Kidney (tissue), 14 donors: ENCODE results near the gene ZNF197. TPM values are rescaled to one million over a fixed set of nuclear protein-coding genes. Genes with fewer than 3 reads are reported as not detected.
"Not testable (repeated sequence)": the region's sequence is repeated elsewhere in the genome, so short reads cannot be mapped to it uniquely, and the experiment has no call there.

Experiments used
- DNase-seq, 5 donors: peaks; one replicate each; pipeline ENCODE4 v3.0.0-alpha.2; 2013 to 2020
- FAIRE-seq: peaks from 2 replicates; lab custom pipeline; 2012; peaks lifted over from hg19 to GRCh38; lab: Jason Lieb, UNC
- H3K27ac ChIP-seq, 2 donors: one replicate each; pipeline ENCODE4 v1.7.0; 2013; ENCODE audit warnings: low read depth in 2 of 2, low read length in 2 of 2, inconsistent platforms in 1 of 2
- H3K27me3 ChIP-seq: one replicate; pipeline ENCODE4 v1.7.1; 2013; ENCODE audit warnings: low read length, inconsistent platforms; ENCODE audit not compliant: control insufficient read depth, insufficient read depth
- H3K36me3 ChIP-seq, 3 donors: one replicate each; pipeline versions ENCODE4 v1.7.0 to v1.7.1; 2013; ENCODE audit warnings: low read length in 3 of 3, control low read depth in 1 of 3, inconsistent platforms in 1 of 3; ENCODE audit not compliant: insufficient read depth in 3 of 3, control insufficient read depth in 2 of 3
- H3K4me1 ChIP-seq, 3 donors: one replicate each; pipeline versions ENCODE4 v1.7.0 to v1.7.1; 2013; ENCODE audit warnings: low read length in 3 of 3, inconsistent platforms in 1 of 3, low read depth in 1 of 3; ENCODE audit not compliant: control insufficient read depth in 2 of 3, insufficient read depth in 2 of 3
- H3K4me3 ChIP-seq, 3 donors: one replicate each; pipeline versions ENCODE4 v1.7.0 to v1.8.1; 2013; ENCODE audit warnings: low read length in 3 of 3, control low read depth in 1 of 3, inconsistent platforms in 1 of 3
- H3K9ac ChIP-seq, 3 donors: one replicate each; pipeline versions ENCODE4 v1.7.0 to v1.7.1; 2013; ENCODE audit warnings: low read length in 3 of 3, control low read depth in 1 of 3, inconsistent platforms in 1 of 3
- H3K9me3 ChIP-seq, 3 donors: one replicate each; pipeline versions ENCODE4 v1.7.0 to v1.7.1; 2013; ENCODE audit warnings: low read length in 3 of 3, control low read depth in 1 of 3, inconsistent platforms in 1 of 3; ENCODE audit not compliant: control insufficient read depth in 2 of 3, insufficient read depth in 1 of 3
- intact Hi-C: fragments of 100-400 bp; cut with DNase I; formaldehyde crosslinking; loops from one replicate; pipeline ENCODE4 v1.11.1; 2022
- polyA plus RNA-seq: library from polyadenylated mRNA; stranded (reverse); fragments of 350-450 nt; fragmentation: Illumina TruSeq; extraction: RNeasy Lipid Tissue Mini Kit (QIAGEN cat#74804); gene quantifications from one replicate; pipeline ENCODE4 v1.2.3, GENCODE V29; 2014; ENCODE audit warnings: low read depth, low replicate concordance; ENCODE audit not compliant: insufficient read depth
- total RNA-seq: library from RNA; stranded (reverse); fragmentation: NEBNext Ultra II Directional; extraction: Animal tissue kit (Norgen Biotek cat#: 25700); gene quantifications from one replicate; pipeline ENCODE4 v1.2.1, GENCODE V29; 2021
- TF ChIP-seq, protein P1 (sequence below): IDR thresholded peaks from 3 replicates; pipeline ENCODE4 v1.5.1; 2012; ENCODE audit warnings: mild to moderate bottlenecking, moderate library complexity, borderline replicate concordance; ENCODE audit not compliant: insufficient read depth; ENCODE audit errors: extremely low read depth
- donor health status: control.
- donor health status: control.
- donor health status: control.
- donor health status: control.
- donor health status: control.
- donor health status: DM: yes; HTN: yes; CAD: no.
- donor health status: Normal renal cell carcinoma (clear cell type).

ZNF197 gene
- total and polyA plus RNA-seq, 2 donors from 2014 or later = 6.1 to 19.3 TPM

DNA sequence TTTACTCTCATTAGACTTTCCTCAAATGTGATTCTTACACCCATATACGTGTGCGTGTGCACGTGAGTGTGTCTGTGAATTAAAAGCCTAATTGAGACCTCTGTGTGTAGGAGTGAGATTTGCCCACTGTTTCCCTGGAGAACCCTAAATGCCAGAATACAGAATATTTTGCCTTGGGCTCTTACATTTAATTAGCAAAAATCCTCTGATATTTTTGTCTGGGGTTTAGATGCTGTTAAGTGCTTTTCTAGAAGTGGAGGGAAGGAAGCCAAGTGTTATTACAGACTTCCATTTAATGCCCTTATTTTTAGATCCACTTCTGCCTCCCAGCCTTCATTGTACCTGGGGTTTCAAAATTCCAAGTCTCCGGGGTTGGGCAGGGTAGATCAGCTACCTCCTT is 41.5 kb downstream of the ZNF197 start:
- no peaks in the 10 kb centered on the region for H3K4me1 ChIP-seq
- no peaks in the 10 kb centered on the region for H3K27me3 ChIP-seq
- H3K27ac ChIP-seq = no peak overlapping the region
- TF ChIP-seq, protein P1, sequence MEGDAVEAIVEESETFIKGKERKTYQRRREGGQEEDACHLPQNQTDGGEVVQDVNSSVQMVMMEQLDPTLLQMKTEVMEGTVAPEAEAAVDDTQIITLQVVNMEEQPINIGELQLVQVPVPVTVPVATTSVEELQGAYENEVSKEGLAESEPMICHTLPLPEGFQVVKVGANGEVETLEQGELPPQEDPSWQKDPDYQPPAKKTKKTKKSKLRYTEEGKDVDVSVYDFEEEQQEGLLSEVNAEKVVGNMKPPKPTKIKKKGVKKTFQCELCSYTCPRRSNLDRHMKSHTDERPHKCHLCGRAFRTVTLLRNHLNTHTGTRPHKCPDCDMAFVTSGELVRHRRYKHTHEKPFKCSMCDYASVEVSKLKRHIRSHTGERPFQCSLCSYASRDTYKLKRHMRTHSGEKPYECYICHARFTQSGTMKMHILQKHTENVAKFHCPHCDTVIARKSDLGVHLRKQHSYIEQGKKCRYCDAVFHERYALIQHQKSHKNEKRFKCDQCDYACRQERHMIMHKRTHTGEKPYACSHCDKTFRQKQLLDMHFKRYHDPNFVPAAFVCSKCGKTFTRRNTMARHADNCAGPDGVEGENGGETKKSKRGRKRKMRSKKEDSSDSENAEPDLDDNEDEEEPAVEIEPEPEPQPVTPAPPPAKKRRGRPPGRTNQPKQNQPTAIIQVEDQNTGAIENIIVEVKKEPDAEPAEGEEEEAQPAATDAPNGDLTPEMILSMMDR = no peak
- no peak overlapping the region for H3K4me3 ChIP-seq
- intact Hi-C loops = no loop called here
- H3K9ac ChIP-seq = no peak overlapping the region
- FAIRE-seq = no peak
- H3K9me3 ChIP-seq = peaks cover 0 to under 1% (median 0%) of the 10 kb centered on the region in 3 donors
- no peaks in the 10 kb centered on the region for H3K36me3 ChIP-seq
- no peak for DNase-seq

DNA sequence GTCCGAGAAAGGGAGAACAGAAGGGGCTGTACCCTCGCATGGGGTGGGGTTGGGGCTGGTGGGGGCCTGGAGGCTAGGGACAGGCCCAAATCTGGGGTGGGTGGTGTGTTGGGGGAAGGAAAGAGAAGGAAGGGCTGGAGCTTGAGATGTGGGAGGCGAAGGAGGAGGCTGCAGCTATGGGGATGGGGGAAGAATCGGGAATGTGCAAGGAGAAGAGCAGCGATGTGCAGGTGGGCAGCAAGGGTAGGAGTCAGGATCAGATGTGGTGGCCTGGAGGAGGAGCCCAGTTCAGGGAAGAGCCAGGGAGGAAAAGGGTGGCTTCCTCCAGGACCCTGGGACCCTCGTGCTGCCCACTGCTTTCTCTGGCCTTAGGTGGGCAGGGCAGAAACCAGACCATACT is 44.9 kb downstream of the ZNF197 start:
- H3K9ac ChIP-seq = no peak overlapping the region
- H3K4me3 ChIP-seq = no peak overlapping the region
- FAIRE-seq (no peak), DNase-seq (no peak)
- intact Hi-C loops = no loop called here
- H3K9me3 ChIP-seq = no peaks in the 10 kb centered on the region
- no peak overlapping the region for H3K27ac ChIP-seq
- TF ChIP-seq, protein P1 = no peak
- no peaks in the 10 kb centered on the region for H3K4me1 ChIP-seq
- H3K27me3 ChIP-seq = no peaks in the 10 kb centered on the region
- no peaks in the 10 kb centered on the region for H3K36me3 ChIP-seq

DNA sequence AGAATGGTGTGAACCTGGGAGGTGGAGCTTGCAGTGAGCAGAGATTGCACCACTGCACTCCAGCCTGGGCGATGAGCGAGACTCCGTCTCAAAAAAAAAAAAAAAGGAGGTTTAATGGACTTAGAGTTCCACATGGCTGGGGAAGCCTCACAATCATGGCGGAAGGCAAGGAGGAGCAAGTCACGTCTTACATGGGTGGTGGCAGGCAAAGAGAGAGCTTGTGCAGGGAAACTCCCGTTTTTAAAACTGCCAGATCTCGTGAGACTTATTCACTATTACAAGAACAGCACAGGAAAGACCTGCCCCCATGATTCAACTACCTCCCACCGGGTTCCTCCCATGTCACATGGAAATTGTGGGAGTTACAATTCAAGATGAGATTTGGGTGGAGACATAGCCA is 48.6 kb downstream of the ZNF197 start:
- H3K36me3 ChIP-seq, H3K9ac ChIP-seq, H3K27ac ChIP-seq, H3K27me3 ChIP-seq, intact Hi-C loops, H3K9me3 ChIP-seq, FAIRE-seq, H3K4me3 ChIP-seq, H3K4me1 ChIP-seq, DNase-seq: not testable (repeated sequence)

DNA sequence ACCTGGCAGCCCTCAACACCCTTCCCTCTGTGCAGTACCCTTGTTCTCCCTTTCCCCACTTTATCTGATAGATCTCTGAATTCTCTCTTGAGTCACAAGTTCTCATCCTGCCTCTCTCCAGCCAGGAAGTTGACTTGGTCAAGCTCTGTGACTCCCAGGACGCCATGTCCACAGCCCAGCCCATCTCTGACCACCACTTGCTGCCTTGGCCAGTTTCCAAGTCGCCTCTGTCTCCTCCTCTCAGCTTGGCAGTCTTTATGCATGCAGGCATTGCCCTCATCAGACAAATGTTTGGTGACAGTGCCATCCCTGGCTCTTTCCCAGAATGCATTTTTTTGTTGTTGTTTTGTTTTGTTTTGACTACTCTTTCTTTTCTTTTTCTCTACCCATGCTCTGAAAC is 49.4 kb downstream of the ZNF197 start:
- FAIRE-seq = no peak
- H3K9me3 ChIP-seq = no peaks in the 10 kb centered on the region
- TF ChIP-seq, protein P1 = no peak
- H3K27ac ChIP-seq = no peak overlapping the region
- intact Hi-C loops = no loop called here
- H3K4me3 ChIP-seq = no peak overlapping the region
- no peak for DNase-seq
- H3K27me3 ChIP-seq = no peaks in the 10 kb centered on the region
- no peaks in the 10 kb centered on the region for H3K4me1 ChIP-seq
- H3K36me3 ChIP-seq = no peaks in the 10 kb centered on the region
- no peak overlapping the region for H3K9ac ChIP-seq
